ENCODE data around the gene MAP1B.

Gene MAP1B

GRCh38 chr5:72107131-72107900, at the start of gene MAP1B:
MAP1B (plus strand) TSS chr5:72107475; CDS start chr5:72107532, 57 bp downstream.
- Histone ChIP-seq H3K4me3 (peak within 1 kb of the TSS; percentile 75), H3K36me3 (replicated peaks) (peaks cover 4% of the 10 kb centered on the region; the same call in 1 of the 2 replicates), H3K9me3 (no peaks in the 10 kb centered on the region), H3K4me1 (peaks cover 30% of the 10 kb centered on the region), H3K27me3 (ENCODE audit: low read depth) (no peaks in the 10 kb centered on the region)
- peak; percentile 84 to 93 for DNase-seq (ENCODE audit: low spot score in 2 of 2)
- in situ Hi-C loops (cut with MboI; ENCODE audit: low sequenced_read_pairs) = loop anchor here (25.0 kb wide), 1 partner anchor 320 kb away; no protein-coding TSS in a partner anchor

- Histone ChIP-seq H3K27me3 (ENCODE audit: low read depth) (peaks cover 11% of the 10 kb centered on the region; the same call in 1 of the 2 replicates), H3K9me3 (no peaks in the 10 kb centered on the region), H3K4me3 (no peak overlapping the region), H3K4me1 (no peaks in the 10 kb centered on the region), H3K36me3 (replicated peaks) (no peaks in the 10 kb centered on the region)
- DNase-seq (ENCODE audit: low spot score in 2 of 2) = no peak
- in situ Hi-C loops (cut with MboI; ENCODE audit: low sequenced_read_pairs) = no loop called here
Measured at GRCh38 chr5:72057816-72058215, 49.5 kb upstream of the MAP1B start.

- no peaks in the 10 kb centered on the region for H3K36me3 ChIP-seq (replicated peaks)
- no peaks in the 10 kb centered on the region for H3K9me3 ChIP-seq
- H3K4me1 ChIP-seq = no peaks in the 10 kb centered on the region
- peak; percentile 28 to 77 for DNase-seq (ENCODE audit: low spot score in 2 of 2)
- 0 out of 2 replicates have a peak, but pooled peaks cover 2% of the 10 kb centered on the region for H3K27me3 ChIP-seq (ENCODE audit: low read depth)
- in situ Hi-C loops (cut with MboI; ENCODE audit: low sequenced_read_pairs) = no loop called here
- H3K4me3 ChIP-seq = no peak overlapping the region
Measured at GRCh38 chr5:72063219-72063819, 44.0 kb upstream of the MAP1B start.

- Histone ChIP-seq H3K36me3 (replicated peaks) (no peaks in the 10 kb centered on the region), H3K4me3 (no peak overlapping the region), H3K9me3 (no peaks in the 10 kb centered on the region), H3K27me3 (ENCODE audit: low read depth) (0 out of 2 replicates have a peak, but pooled peaks cover 5% of the 10 kb centered on the region), H3K4me1 (no peaks in the 10 kb centered on the region)
- DNase-seq (ENCODE audit: low spot score in 2 of 2) = no peak
- in situ Hi-C loops (cut with MboI; ENCODE audit: low sequenced_read_pairs) = no loop called here
Measured at GRCh38 chr5:72064801-72065570, 42.3 kb upstream of the MAP1B start.

GRCh38 chr5:72065751-72066255, 41.5 kb upstream of the MAP1B start:
- in situ Hi-C loops (cut with MboI; ENCODE audit: low sequenced_read_pairs) = no loop called here
- H3K4me1 ChIP-seq = no peaks in the 10 kb centered on the region
- DNase-seq (ENCODE audit: low spot score in 2 of 2) = peak in 1 of 2 experiments; percentile 64
- H3K27me3 ChIP-seq (ENCODE audit: low read depth) = 0 out of 2 replicates have a peak, but pooled peaks cover 3% of the 10 kb centered on the region
- no peaks in the 10 kb centered on the region for H3K36me3 ChIP-seq (replicated peaks)
- no peak overlapping the region for H3K4me3 ChIP-seq
- H3K9me3 ChIP-seq = no peaks in the 10 kb centered on the region

- H3K4me1 ChIP-seq = no peaks in the 10 kb centered on the region
- H3K9me3 ChIP-seq = no peaks in the 10 kb centered on the region
- DNase-seq (ENCODE audit: low spot score in 2 of 2) = no peak
- no peak overlapping the region for H3K4me3 ChIP-seq
- H3K36me3 ChIP-seq (replicated peaks) = no peaks in the 10 kb centered on the region
- in situ Hi-C loops (cut with MboI; ENCODE audit: low sequenced_read_pairs) = no loop called here
- 0 out of 2 replicates have a peak, but pooled peaks cover 3% of the 10 kb centered on the region for H3K27me3 ChIP-seq (ENCODE audit: low read depth)
Measured at GRCh38 chr5:72066705-72067107, 40.6 kb upstream of the MAP1B start.

- DNase-seq (ENCODE audit: low spot score in 2 of 2) = no peak
- H3K9me3 ChIP-seq = no peaks in the 10 kb centered on the region
- H3K27me3 ChIP-seq (ENCODE audit: low read depth) = 0 out of 2 replicates have a peak, but pooled peaks cover 3% of the 10 kb centered on the region
- in situ Hi-C loops (cut with MboI; ENCODE audit: low sequenced_read_pairs) = no loop called here
- no peak overlapping the region for H3K4me3 ChIP-seq
- no peaks in the 10 kb centered on the region for H3K4me1 ChIP-seq
- no peaks in the 10 kb centered on the region for H3K36me3 ChIP-seq (replicated peaks)
Measured at GRCh38 chr5:72067682-72068470, 39.4 kb upstream of the MAP1B start.

- no peak for DNase-seq (ENCODE audit: low spot score in 2 of 2)
- no peak overlapping the region for H3K4me3 ChIP-seq
- in situ Hi-C loops (cut with MboI; ENCODE audit: low sequenced_read_pairs) = no loop called here
- H3K4me1 ChIP-seq = no peaks in the 10 kb centered on the region
- H3K27me3 ChIP-seq (ENCODE audit: low read depth) = 0 out of 2 replicates have a peak, but pooled peaks cover 3% of the 10 kb centered on the region
- no peaks in the 10 kb centered on the region for H3K36me3 ChIP-seq (replicated peaks)
- H3K9me3 ChIP-seq = no peaks in the 10 kb centered on the region
Measured at GRCh38 chr5:72070529-72070928, 36.7 kb upstream of the MAP1B start.

GRCh38 chr5:72071906-72072305, 35.4 kb upstream of the MAP1B start:
- no peak for DNase-seq (ENCODE audit: low spot score in 2 of 2)
- 0 out of 2 replicates have a peak, but pooled peaks cover 3% of the 10 kb centered on the region for H3K27me3 ChIP-seq (ENCODE audit: low read depth)
- no peak overlapping the region for H3K4me3 ChIP-seq
- H3K9me3 ChIP-seq = no peaks in the 10 kb centered on the region
- no peaks in the 10 kb centered on the region for H3K36me3 ChIP-seq (replicated peaks)
- in situ Hi-C loops (cut with MboI; ENCODE audit: low sequenced_read_pairs) = no loop called here
- no peaks in the 10 kb centered on the region for H3K4me1 ChIP-seq

GRCh38 chr5:72074251-72074650, 33.0 kb upstream of the MAP1B start:
- no peak for DNase-seq (ENCODE audit: low spot score in 2 of 2)
- no peaks in the 10 kb centered on the region for H3K4me1 ChIP-seq
- H3K4me3 ChIP-seq = no peak overlapping the region
- in situ Hi-C loops (cut with MboI; ENCODE audit: low sequenced_read_pairs) = no loop called here
- no peaks in the 10 kb centered on the region for H3K36me3 ChIP-seq (replicated peaks)
- H3K9me3 ChIP-seq = no peaks in the 10 kb centered on the region
- H3K27me3 ChIP-seq (ENCODE audit: low read depth) = 0 out of 2 replicates have a peak, but pooled peaks cover 3% of the 10 kb centered on the region

- no peaks in the 10 kb centered on the region for H3K4me1 ChIP-seq
- no peak overlapping the region for H3K4me3 ChIP-seq
- in situ Hi-C loops (cut with MboI; ENCODE audit: low sequenced_read_pairs) = no loop called here
- no peaks in the 10 kb centered on the region for H3K9me3 ChIP-seq
- no peak for DNase-seq (ENCODE audit: low spot score in 2 of 2)
- no peaks in the 10 kb centered on the region for H3K36me3 ChIP-seq (replicated peaks)
- H3K27me3 ChIP-seq (ENCODE audit: low read depth) = no peaks in the 10 kb centered on the region
Measured at GRCh38 chr5:72075461-72075860, 31.8 kb upstream of the MAP1B start.

- H3K27me3 ChIP-seq (ENCODE audit: low read depth) = no peaks in the 10 kb centered on the region
- H3K4me1 ChIP-seq = no peaks in the 10 kb centered on the region
- in situ Hi-C loops (cut with MboI; ENCODE audit: low sequenced_read_pairs) = no loop called here
- DNase-seq (ENCODE audit: low spot score in 2 of 2) = no peak
- H3K4me3 ChIP-seq = no peak overlapping the region
- no peaks in the 10 kb centered on the region for H3K9me3 ChIP-seq
- H3K36me3 ChIP-seq (replicated peaks) = no peaks in the 10 kb centered on the region
Measured at GRCh38 chr5:72076621-72077300, 30.5 kb upstream of the MAP1B start.

All from HAP-1 (cell line).